GM12875 (cell line): ENCODE measurements around the gene ZC3H12C.

Source experiments
- H3K4me3 ChIP-seq: one replicate; pipeline ENCODE4 v1.5.1; 2011; ENCODE audit warnings: low read depth, low read length, control low read depth
- TF ChIP-seq, protein P1 (sequence below): IDR thresholded peaks from 2 replicates; pipeline ENCODE4 v1.5.1; 2011; ENCODE audit warnings: low read depth, mild to moderate bottlenecking, control low read depth, inconsistent platforms, low read length, moderate library complexity, borderline replicate concordance; ENCODE audit not compliant: insufficient read depth

ZC3H12C gene

DNA sequence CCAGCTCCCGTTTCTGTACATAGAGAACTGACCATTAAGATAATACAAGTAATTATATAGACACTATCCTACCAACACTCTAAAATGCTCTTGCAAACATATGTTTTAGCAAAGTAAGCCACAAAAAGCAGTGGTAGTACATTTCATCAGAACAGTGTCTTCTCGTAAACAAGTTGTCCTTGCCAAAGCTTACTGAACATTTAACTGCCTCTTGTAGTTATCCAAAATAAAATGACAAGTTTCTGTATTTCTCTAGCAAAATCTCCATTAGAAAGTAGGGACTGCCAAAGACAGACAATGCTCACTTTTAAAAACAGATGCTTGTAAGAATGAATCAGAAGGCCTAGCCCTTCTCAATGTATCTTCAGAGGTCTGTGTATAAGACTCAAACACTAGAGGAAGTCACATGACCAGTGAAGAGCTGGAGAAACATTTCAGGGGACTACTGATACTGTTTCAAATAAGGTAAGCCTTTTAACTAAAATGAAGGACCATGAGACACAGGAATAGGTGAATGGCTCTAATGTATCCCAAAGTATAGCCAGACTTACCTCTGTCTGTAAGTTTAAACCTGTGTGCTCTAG, 7.8 kb upstream of the ZC3H12C start:
- TF ChIP-seq, protein P1, sequence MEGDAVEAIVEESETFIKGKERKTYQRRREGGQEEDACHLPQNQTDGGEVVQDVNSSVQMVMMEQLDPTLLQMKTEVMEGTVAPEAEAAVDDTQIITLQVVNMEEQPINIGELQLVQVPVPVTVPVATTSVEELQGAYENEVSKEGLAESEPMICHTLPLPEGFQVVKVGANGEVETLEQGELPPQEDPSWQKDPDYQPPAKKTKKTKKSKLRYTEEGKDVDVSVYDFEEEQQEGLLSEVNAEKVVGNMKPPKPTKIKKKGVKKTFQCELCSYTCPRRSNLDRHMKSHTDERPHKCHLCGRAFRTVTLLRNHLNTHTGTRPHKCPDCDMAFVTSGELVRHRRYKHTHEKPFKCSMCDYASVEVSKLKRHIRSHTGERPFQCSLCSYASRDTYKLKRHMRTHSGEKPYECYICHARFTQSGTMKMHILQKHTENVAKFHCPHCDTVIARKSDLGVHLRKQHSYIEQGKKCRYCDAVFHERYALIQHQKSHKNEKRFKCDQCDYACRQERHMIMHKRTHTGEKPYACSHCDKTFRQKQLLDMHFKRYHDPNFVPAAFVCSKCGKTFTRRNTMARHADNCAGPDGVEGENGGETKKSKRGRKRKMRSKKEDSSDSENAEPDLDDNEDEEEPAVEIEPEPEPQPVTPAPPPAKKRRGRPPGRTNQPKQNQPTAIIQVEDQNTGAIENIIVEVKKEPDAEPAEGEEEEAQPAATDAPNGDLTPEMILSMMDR, result no peak

DNA sequence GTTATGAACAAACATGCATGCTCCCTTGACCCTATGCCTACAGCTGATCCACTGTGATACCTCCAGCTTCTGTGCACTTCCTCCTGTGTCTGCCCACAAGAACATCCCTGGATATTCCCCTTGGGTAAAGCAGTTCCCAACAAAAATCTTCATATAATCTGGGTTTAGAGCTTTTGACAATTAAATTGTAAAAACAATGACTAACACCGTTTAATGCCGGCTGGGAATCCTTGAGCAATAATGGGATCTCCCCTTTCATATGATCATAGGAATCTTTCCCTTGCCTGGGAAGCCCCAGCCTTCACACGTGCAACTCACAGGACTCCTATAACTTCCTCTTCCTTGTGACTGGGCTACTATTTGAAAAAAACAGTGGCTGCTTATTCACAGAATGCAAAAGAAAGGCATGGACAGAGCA, 6.3 kb upstream of the ZC3H12C start:
- H3K4me3 ChIP-seq, result no peak overlapping the region

More for the DNA sequence above, 7.8 kb upstream of the ZC3H12C start:
- H3K4me3 ChIP-seq, result no peak overlapping the region

DNA sequence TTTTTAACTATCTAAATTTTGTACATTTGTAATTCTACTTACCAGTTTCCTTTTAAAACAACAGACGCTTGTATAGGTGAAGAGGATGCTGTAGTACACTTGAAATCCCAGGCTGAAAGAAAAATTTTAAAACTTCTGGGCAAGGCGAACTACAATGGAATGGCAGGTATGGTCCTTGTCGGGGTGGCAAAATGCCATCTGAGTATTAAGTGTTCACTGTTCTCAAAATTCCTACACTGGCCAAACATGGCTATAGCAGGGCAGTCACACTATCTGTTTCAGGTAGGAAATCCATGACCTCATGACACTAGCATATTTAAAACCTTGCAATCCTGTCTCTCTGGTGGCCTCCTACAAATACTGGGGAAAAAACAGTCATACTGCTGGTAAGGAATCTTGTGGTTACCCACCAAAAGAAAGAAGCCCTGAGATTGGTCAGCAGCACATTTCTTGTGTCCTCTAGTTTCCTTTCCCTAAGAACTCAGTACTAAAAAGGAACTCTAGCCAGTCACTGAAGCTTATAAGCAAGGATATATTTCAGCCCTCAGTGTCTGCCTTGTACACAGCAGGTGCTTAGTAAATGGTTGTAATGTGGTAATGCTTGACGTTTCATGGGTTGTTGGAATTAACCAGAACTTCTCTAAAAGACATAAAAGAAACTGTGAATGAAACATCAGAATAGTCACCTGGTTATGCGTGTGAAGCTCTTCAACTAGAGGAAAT, 5.2 kb upstream of the ZC3H12C start:
- H3K4me3 ChIP-seq, result no peak overlapping the region
- TF ChIP-seq, protein P1, result no peak

More for the DNA sequence above, 6.3 kb upstream of the ZC3H12C start:
- TF ChIP-seq, protein P1, result no peak

DNA sequence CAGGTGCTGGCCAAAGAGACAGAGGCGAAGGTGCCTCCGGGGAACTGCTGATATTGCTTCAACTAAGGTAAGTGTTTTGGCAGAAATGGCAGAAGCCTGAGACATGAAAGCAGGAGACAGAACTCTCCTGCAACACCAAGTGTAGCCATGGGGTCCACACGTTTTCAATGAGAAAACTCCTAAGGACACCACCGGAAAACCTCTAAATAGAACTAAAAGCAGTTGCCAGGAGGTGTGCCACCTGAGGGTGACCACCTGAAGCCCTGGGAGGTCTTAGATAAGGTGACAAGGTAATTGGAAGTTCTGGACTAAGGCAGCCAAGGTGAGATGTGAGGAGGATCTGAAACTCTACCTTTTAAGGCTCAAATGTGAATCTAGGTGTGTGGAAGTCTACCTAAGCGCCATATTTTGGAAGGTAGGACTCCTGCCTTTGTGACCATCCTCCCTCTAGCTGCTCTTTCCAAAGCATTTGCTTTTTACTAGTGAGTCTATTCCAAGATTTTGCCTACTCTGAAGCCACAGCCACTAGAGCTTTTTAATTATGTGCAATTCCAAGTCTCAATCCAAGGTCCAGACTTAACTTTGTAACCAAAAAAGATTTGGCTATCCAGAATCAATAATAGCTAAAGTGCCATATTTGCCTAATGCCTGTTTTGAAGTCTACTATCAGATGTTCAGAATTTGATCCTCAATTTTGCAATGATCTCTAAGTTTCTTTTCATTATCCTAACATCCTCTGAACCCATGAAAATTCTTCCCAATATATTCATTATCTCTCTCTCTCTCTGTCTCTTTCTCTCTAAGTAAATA, 4.5 kb upstream of the ZC3H12C start:
- no peak overlapping the region for H3K4me3 ChIP-seq

DNA sequence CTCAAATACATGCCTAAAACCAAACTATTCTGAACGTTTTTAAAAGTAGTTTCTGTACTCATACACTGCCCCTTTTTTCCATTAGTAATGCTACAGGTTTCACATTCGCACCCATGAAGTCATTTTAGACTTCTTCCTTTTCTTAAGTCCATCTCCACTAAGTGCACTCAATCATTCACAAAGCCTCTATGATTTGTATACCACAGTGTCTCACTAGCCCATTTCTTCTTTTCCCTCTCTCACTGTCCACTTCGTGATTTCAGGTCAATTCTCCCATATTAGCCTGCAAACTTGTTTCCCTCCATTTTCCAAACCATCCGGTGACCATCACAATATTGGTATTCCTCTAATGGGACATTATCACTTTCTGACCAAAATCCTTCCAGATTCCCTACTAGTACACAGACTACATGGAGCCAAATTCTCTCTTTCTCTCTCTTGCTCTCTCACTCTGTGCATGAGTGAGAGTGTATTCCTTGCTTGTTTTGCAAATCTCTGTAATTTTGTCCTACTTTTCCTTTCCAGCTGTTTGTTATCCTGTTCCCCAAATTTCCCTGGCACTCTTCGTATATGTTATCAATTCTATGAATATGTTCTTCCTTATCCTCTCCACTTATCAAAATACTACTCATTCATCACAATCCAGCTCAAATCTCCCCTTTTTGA, 3.4 kb upstream of the ZC3H12C start:
- no peak overlapping the region for H3K4me3 ChIP-seq
- TF ChIP-seq, protein P1, result no peak

More for the DNA sequence above, 4.5 kb upstream of the ZC3H12C start:
- TF ChIP-seq, protein P1, result no peak

DNA sequence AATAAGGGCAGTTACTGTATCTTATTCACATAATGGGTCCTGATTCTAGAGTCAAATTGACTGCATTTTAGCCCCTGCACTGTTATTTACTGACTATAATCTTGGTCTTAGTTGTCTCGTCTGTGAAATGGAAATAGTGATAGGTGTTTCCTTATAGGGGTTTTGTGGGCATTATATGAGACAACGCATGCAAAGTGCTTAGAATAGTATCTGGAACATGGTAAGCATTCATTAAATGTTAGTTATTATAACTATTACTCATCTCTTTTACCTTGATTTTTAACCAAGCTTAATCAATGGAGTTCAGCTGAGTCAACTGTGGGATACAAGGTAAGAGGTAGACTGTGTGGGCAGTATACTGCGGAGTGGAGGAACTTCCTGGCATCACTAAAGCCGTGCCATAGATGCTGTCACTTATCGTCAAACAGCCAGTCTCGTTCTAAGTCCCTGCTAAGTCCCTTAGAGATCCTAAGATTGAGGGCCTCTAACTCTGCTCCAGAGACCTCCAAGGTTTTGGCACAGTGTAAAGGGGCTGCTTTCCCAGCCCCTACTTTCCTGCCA, 2.6 kb upstream of the ZC3H12C start:
- TF ChIP-seq, protein P1, result no peak
- no peak overlapping the region for H3K4me3 ChIP-seq
